Rectal smooth muscle tissue (tissue), 1 donor: ENCODE measurements around the gene ANO2.

Experiments
- H3K27ac ChIP-seq: one replicate; pipeline ENCODE4 v1.7.0; 2013; ENCODE audit warnings: low read depth, low read length, inconsistent platforms
- H3K27me3 ChIP-seq: one replicate; pipeline ENCODE4 v1.7.0; 2013; ENCODE audit warnings: low read length; ENCODE audit not compliant: control insufficient read depth, insufficient read depth
- H3K36me3 ChIP-seq: one replicate; pipeline ENCODE4 v1.7.0; 2013; ENCODE audit warnings: low read length; ENCODE audit not compliant: control insufficient read depth, insufficient read depth
- H3K4me1 ChIP-seq: one replicate; pipeline ENCODE4 v1.7.0; 2013; ENCODE audit warnings: low read length; ENCODE audit not compliant: control insufficient read depth, insufficient read depth
- H3K4me3 ChIP-seq: one replicate; pipeline ENCODE4 v1.7.0; 2013; ENCODE audit warnings: low read length
- H3K9ac ChIP-seq: one replicate; pipeline ENCODE4 v1.7.0; 2013; ENCODE audit warnings: low read length

ANO2 gene

DNA sequence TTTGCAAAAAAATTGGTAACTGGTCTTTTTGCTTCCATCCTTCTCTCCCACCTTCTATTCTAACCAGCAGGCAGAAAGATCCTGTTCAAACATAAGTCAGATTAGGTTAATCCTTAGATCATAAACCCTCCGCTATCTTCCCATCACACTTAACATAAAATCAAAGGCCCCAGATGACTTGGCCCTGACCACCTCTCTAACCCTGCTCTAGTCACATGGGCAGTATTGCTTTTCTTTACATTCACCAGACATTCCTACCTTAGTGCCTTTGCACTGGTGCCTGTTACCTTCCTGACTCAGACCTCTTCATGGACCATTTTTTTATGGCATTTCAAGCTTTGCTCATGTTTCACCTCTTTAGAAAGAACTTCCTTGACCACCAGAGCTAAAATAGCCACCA lies 429.6 kb downstream of the ANO2 start:
- H3K36me3 ChIP-seq: no peaks in the 10 kb centered on the region
- H3K4me1 ChIP-seq: no peaks in the 10 kb centered on the region
- H3K4me3 ChIP-seq: no peak overlapping the region
- no peak overlapping the region for H3K9ac ChIP-seq
- no peak overlapping the region for H3K27ac ChIP-seq
- H3K27me3 ChIP-seq: no peaks in the 10 kb centered on the region

DNA sequence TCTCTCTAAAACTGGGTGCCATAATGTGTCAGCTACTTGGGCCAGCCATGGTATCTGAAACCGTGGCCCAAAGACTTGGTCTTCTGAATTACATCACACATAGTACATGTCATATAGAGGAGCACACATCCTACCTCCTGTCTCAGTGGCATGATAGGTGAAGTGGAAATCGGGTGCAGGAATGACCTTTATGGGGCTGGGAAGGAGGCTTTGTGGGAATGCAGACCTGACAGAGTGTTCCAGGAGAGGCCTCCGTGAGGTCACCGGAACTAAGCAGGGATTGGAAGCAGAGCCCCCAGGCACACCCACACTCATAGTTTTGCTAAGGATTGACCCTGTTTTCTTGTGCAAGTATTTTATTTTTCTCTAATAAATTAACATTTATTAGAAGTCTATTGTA lies 430.5 kb downstream of the ANO2 start:
- Histone ChIP-seq H3K27me3 (no peaks in the 10 kb centered on the region), H3K9ac (no peak overlapping the region), H3K27ac (no peak overlapping the region), H3K4me1 (no peaks in the 10 kb centered on the region), H3K4me3 (no peak overlapping the region), H3K36me3 (no peaks in the 10 kb centered on the region)

- Histone ChIP-seq H3K4me3 (no peak overlapping the region), H3K9ac (no peak overlapping the region), H3K36me3 (no peaks in the 10 kb centered on the region), H3K27ac (no peak overlapping the region), H3K27me3 (no peaks in the 10 kb centered on the region), H3K4me1 (no peaks in the 10 kb centered on the region)
Measured at GRCh38 chr12:5514016-5514415, 431.0 kb downstream of the ANO2 start.

DNA sequence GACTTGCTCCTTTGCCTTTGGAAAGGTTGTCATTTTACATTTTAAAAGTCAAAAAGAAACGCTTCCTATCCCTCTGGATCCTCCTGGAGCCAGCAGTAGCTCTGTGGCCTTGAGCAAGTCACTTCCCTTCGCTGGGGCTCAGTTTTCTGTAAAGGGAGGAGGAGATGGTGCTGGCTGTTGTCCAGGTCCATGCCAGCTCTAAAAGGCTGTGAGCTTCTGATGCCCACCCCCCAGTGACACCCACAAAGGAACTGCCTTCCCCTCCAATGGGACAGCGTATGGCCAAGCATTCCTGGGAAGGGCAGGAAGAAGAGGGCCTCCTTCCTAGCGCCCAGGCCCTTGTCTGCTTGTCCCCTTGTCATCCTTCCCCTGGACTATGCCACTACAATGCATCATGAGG lies 431.7 kb downstream of the ANO2 start:
- no peaks in the 10 kb centered on the region for H3K4me1 ChIP-seq
- H3K36me3 ChIP-seq: no peaks in the 10 kb centered on the region
- no peak overlapping the region for H3K27ac ChIP-seq
- H3K9ac ChIP-seq: no peak overlapping the region
- H3K27me3 ChIP-seq: no peaks in the 10 kb centered on the region
- no peak overlapping the region for H3K4me3 ChIP-seq
